ENCODE data around the gene ACSL4.
"Not testable (repeated sequence)": the region's sequence is repeated elsewhere in the genome, so short reads cannot be mapped to it uniquely, and the experiment has no call there.

ACSL4 gene

GRCh38 chrX:109732807-109733612 is at the start of gene ACSL4:
TSS of gene ACSL4 (minus strand) at chrX:109733257. CDS start at chrX:109683363, 49,894 bp downstream.
- peak; percentile 82 for DNase-seq (ENCODE audit: low spot score)

DNA sequence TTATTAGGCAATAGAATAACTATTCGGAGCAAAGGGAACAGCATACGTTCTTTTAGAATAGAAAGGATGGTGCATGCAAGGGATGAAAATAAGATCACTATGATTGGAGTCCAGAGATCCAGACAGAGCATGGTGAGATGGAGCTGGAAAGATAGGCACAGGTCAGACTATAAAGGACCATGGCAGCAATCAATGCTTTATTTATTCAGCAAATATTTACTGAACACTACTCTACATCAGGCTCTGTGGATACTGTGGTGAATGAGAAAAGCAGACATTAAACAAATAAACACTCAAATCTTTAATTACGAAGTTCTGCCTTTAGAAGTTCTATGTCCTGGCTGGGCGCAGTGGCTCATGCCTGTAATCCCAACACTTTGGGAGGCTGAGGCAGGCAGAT is 44.7 kb upstream of the ACSL4 start:
- DNase-seq (ENCODE audit: low spot score) = no peak

- DNase-seq (ENCODE audit: low spot score) = no peak
Measured at GRCh38 chrX:109776986-109777385, 43.9 kb upstream of the ACSL4 start.

DNA sequence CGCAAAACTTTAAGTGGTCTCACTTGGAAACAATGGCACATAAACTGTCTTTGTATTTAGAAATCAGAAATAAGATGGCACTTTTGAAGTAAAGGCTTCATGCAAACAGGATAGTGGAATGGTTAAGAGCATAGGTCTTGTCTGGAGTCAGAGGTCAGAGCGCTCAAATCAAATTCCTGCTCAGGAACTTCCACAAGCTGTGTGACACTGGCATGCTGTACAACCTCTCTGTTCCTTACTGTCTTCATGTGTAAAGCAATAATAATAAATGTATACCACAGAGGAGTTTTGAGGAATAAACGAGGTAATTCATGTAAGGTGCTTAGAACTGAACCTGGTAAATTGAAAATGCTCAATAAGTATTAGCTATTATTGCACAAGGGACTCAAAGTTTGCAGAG is 43.4 kb upstream of the ACSL4 start:
- no peak for DNase-seq (ENCODE audit: low spot score)

GRCh38 chrX:109775386-109775785 is 42.3 kb upstream of the ACSL4 start:
- no peak for DNase-seq (ENCODE audit: low spot score)

- DNase-seq (ENCODE audit: low spot score) = no peak
Measured at GRCh38 chrX:109774706-109775105, 41.6 kb upstream of the ACSL4 start.

- DNase-seq (ENCODE audit: low spot score) = no peak
Measured at GRCh38 chrX:109774136-109774535, 41.1 kb upstream of the ACSL4 start.

GRCh38 chrX:109773374-109773773 is 40.3 kb upstream of the ACSL4 start:
- DNase-seq (ENCODE audit: low spot score) = no peak

GRCh38 chrX:109770780-109771179 is 37.7 kb upstream of the ACSL4 start:
- DNase-seq (ENCODE audit: low spot score) = no peak

DNA sequence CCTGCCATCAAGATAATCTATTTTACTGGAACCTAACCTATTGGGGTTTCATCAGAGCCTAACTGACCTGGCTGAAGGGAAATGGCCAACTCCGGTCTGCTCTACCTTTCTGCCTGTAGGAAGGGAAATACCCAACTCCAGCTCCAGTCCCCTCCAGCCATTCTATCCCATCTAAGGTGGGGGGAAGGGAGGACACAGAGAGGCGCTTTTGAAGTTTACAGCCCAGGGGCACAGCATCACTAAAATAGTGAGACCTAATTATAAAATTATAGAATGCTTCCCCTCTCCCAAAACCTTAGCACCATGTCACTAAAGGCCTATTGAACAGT is 27.8 kb upstream of the ACSL4 start:
- no peak for DNase-seq (ENCODE audit: low spot score)

- DNase-seq (ENCODE audit: low spot score) = no peak
Measured at GRCh38 chrX:109760209-109760921, 27.3 kb upstream of the ACSL4 start.

GRCh38 chrX:109753256-109753655 is 20.2 kb upstream of the ACSL4 start:
- DNase-seq (ENCODE audit: low spot score) = no peak

- DNase-seq (ENCODE audit: low spot score) = no peak
Measured at GRCh38 chrX:109751698-109752097, 18.6 kb upstream of the ACSL4 start.

- no peak for DNase-seq (ENCODE audit: low spot score)
Measured at GRCh38 chrX:109749207-109749606, 16.1 kb upstream of the ACSL4 start.

GRCh38 chrX:109747681-109748080 is 14.6 kb upstream of the ACSL4 start:
- no peak for DNase-seq (ENCODE audit: low spot score)

DNA sequence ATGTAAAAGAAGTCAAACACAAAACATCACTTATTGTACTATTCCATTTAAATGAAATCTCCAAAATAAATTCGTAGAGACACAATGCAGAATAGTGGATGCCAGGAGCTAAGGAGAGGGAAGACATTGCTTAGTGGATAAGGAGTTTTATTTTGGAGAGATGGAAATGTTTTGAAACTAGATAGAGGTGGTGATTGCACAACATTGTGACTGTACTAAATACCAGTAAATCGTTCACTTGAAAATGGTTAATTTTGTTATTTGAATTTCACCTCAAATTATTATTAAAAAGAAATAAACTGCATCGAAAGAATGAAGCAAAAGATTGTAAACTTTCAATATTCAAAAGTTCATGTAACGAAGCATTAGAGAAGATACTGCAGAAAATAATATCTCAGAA is 9.7 kb upstream of the ACSL4 start:
- no peak for DNase-seq (ENCODE audit: low spot score)

- DNase-seq (ENCODE audit: low spot score) = not testable (repeated sequence)
Measured at GRCh38 chrX:109740896-109741295, 7.8 kb upstream of the ACSL4 start.

DNA sequence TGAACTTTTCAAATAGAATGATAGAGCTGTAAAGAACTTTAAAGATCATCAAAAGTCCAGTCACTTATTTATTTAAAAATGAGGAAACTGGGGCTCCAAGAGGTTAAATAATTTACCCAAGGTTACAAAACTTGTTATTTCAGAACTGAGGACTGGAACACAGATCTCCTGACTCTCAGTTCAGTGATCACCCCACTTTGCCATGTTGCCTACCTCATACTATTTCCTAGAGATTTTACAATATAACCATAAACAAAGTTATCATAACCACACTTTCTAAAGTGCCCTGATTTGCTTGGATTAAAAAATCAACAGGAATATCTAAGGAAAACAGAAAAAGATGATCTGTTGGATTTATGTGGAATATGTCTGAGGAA is 7.4 kb upstream of the ACSL4 start:
- DNase-seq (ENCODE audit: low spot score) = no peak

DNA sequence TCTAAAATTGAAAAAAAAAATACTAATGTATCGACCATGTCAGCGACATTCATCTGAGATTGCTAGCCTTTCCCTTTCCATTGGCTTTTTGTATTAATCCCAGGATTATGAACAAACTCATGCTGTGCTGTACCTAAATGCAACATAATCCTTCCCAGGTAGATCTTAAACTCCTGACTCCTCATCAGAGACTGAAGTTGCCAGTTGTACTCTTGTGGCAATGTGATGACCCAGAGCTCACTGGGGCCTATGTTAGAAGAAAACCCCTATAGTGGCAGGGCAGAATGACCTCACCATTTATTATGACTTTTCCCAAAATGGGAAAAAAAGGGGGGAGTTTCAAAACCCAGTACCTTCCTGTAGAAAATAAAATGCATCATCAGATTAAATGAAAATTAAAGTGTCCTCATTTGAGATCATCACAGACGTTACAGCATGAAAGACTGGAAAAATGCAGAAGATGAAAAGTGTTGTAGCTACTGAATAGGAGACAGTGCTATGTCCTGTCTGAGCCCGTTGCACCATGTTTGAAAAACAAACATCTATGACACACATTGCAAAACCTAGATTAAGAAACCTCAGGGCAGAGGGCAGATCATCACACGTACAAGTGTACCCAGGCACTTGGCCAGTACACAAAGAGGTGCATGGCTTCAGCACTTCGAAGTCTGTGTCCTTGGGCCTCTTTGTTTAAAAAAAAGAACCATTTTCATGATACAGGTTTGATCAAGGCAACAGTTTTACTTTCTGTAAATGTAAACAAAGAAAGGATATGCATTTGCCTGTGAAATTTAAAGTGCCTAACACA is 6.8 kb upstream of the ACSL4 start:
- no peak for DNase-seq (ENCODE audit: low spot score)

DNA sequence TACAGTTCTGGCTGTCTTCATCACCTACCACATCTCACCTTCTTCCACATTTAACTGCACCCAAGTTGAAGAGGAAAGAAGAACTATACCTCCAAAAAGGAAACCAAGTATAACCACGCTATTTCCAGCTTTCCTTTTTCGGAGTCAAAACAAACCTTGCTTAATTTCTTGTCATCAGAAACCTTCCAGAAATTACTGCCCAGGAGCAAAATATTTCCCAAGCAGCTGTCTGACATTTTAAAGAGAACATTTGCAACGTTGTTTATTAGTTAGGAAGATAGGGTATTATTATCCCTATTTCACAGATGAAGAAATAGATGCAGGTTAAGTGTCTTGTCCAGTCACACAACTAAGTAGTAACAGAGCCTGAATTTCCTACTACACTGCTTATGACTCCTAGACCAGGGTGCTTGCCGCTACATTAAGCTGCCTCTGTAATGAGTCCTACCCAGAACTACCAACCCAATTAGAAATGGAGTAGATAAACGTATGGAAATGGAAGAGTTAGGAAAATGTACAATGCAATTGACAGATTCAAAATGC is 2.2 kb upstream of the ACSL4 start:
- DNase-seq (ENCODE audit: low spot score) = no peak

GRCh38 chrX:109733613-109734083 is 591 bp upstream of the ACSL4 start:
- no peak for DNase-seq (ENCODE audit: low spot score)

DNA sequence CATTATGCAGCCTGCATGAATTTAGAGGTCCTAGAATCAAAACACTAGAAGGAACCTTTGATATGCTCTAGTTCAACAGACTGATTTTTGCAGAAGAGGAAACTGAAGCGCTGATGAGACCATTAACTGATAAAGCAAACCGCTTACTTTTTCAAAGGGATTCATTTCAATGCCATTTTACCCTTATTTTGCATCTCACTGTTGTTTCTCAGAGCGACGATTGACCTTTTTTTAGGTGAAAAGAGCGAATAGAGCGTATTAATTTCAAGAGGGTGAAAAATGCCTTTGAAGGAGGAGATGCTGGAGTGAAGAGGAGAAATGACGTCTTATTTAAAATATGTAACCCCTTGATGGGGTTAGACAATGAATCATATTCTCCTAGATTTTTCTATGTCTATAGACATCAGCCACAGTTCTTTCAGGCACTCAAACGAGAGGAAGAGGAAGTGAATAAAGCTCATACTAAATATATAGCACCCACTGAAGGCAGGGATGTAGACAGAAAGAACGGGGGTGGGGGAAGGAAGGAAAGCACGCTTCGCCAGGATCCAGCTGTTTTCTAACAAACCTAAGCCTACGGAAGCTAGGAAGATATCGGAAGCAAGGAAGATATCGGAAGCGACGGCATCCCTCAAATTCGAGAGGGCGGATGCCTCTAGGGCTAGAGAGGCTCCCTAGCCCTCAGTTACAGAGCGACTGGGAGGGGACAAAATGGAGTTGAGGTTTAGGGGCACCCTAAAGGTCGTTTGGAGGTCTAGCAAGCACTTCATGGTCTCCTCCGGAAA is 848 bp downstream of the ACSL4 start:
- DNase-seq (ENCODE audit: low spot score) = peak; percentile 23

All from germinal center (tissue), 1 donor.